Activated CD8-positive, alpha-beta memory T cell treated with anti-CD3 and anti-CD28 coated beads, Interleukin-2, amount 50 U/mL, for 1 hour (primary cell): ENCODE measurements around the gene HMG20A.

ENCODE experiments used
- DNase-seq: peaks from one replicate; pipeline ENCODE4 v3.0.0-alpha.2; 2020; ENCODE audit errors: extremely low read depth

HMG20A gene

DNA sequence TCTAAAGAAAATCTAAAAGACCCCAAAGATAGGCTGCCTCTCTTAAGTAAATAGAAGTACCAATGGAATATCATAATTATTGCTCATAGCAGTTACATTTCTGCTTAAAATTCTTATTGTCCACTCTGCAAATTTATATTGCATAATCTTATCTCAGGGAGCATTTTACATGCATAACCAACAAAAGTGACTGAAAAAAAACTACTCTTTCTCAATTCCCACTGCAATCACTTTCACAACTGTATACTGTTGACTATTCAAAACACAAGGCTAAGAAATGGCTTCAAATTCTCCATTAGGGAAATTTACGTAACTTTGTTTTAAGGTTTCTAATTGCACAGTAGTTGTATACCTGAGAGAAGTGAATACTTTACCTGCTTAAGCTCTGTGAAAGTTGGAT, 56.3 kb downstream of the HMG20A start:
- DNase-seq, result no peak

- DNase-seq, result no peak
Measured at GRCh38 chr15:77478051-77478450, 57.4 kb downstream of the HMG20A start.

DNA sequence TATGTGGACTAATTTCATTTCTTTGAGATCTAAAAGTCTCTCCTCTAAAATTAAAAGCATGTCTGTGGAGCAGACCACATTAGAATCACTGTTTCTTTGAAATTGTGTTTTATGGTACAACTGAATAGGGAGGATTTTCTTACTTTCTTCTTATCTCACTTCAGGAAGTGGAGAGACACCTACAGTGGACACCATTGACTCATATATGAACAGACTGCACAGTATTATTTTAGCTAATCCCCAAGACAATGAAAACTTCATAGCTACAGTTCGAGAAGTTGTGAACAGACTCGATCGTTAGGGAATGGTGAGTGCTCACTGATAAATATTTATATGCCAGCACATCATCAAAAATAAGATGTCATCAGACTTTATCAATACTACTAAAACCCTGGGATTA, 58.3 kb downstream of the HMG20A start:
- DNase-seq, result no peak

GRCh38 chr15:77480859-77481633, 60.4 kb downstream of the HMG20A start:
- no peak for DNase-seq

GRCh38 chr15:77481670-77482069, 61.0 kb downstream of the HMG20A start:
- DNase-seq, result no peak

GRCh38 chr15:77482570-77482969, 61.9 kb downstream of the HMG20A start:
- DNase-seq, result no peak

GRCh38 chr15:77483425-77484140, 62.9 kb downstream of the HMG20A start:
- DNase-seq, result no peak

DNA sequence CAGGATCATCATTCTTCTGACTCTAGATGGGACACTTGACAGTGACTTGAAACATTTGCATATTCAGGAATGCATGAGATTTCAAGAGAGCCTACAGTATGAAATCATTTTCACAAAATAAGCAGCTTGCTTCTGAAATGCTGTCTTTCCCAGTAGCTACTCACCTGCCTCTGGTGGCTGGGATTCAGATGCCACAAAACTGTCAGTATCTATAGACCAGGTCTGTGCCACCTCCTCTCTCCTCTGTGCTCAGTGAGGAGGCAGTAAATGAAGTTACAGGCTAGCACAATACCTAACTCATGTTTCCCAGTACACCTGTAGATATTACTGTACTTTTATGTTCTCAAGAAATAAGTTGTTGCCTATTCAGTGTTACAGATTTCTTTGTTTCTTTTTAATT, 64.3 kb downstream of the HMG20A start:
- DNase-seq, result no peak

- DNase-seq, result no peak
Measured at GRCh38 chr15:77486542-77487468, 66.1 kb downstream of the HMG20A start.

DNA sequence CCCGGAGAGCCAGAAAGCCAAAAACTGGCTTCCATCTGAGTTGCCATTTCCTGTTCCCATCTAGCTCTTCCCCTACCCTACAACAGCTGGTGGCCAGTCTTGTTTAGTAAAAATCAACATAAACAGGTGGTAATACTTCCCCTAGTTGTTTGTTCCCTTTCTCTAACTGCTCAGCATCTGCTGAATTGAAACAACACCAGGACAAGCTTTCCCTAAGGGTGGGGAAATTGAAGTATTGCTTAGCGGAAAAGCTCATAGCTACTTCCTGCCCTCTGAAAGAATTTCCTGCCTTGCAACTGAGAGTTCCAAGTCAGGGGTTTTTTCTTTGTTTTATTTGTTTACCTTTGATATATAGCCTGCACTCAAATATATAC, 66.8 kb downstream of the HMG20A start:
- no peak for DNase-seq

DNA sequence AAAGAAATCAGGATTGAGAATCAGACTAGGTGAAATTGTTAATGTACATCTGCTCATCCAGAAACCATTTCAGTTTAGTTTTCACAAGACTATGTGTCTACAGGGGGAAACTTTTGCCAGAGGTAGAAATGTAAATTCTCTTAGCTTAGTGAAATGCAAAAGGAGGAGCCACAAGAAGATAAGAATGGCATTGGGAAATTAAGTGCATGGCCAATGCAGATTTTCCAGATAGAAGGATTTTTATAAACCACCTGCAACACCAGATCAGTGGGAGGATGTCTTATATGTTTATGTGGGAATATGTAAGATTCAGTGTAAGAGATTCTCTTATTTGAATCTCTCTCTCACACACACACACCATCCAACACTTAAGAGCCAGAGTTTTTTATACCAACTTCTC, 67.2 kb downstream of the HMG20A start:
- no peak for DNase-seq

- DNase-seq, result no peak
Measured at GRCh38 chr15:77489647-77490046, 69.0 kb downstream of the HMG20A start.

GRCh38 chr15:77493324-77493907, 72.7 kb downstream of the HMG20A start:
- no peak for DNase-seq

DNA sequence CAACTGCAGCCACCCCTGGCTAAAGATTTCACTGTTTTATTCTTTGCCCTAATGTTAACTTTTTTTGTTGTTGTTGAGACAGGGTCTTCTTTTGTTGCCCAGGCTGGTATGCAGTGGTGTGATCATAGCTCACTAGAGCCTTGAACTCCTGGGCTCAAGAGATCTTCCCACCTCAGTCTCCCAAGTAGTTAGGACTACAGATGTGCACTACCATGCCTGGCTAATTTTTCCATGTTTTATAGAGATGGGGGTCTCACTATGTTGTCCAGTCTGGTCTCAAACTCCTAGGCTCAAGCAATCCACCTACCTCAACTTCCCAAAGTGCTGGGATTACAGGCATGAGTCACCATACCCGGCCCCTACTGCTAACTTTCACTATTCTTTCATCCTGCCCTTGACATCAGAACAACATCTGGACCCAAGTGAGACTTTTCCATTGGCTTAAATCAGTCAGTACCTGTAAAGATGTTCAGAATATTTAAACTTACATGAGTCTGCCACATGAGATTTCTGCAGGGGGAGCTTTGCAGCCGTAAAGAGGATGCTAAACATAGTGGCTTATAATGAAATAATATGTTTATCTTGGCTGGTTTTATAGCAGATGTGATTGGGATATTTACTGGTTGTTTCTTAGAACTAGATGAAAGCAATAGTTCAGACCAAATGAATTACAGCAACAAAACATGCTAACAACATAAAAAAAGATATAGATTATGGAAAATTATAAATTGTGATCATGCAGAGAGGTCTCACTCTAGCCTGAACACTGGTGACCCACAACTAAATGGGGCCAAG, 73.6 kb downstream of the HMG20A start:
- DNase-seq, result no peak

DNA sequence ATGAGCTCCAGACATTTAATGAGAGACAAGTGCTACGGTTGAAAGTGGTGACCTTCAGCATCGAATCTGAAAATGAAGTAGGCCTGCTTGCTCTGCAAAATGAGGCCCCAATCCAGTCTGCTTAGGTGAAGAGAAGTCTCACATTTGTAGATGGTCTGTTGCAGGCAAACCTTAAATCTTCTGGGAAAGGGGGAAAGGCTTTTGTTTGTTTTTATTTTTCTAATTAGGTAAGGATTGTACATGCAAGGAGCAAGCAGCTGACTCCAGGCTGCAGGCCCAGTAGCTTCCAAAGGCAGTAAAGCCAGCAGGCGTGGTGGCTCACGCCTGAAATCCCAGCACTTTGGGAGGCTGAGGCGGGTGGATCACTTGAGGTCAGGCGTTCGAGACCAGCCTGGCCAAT, 74.3 kb downstream of the HMG20A start:
- no peak for DNase-seq

GRCh38 chr15:77495838-77496596, 75.3 kb downstream of the HMG20A start:
- DNase-seq, result no peak

- DNase-seq, result peak; percentile 13
Measured at GRCh38 chr15:77496715-77497109, 76.0 kb downstream of the HMG20A start.

GRCh38 chr15:77497110-77497737, 76.5 kb downstream of the HMG20A start:
- DNase-seq, result no peak

DNA sequence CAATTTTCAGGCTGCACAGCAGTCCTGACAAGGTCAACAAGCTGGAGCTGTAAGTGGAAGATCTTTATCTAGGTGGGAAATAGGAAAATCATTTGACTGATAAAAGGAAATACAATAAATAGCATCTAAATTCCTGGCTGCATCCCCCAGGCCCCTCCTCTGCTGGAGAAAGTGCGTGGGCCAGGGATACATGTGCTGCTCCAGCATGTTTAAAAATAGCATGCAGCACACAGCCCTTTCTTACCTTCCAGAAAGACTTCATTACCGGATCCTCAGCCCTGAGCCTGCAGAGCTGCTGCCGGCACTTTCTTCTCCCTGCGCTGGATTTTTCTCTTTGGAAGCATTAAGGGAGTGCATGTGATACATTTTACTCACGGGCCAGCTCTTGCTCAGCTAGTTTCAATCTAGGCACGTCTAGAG, 77.3 kb downstream of the HMG20A start:
- no peak for DNase-seq
